Karpas-422 (cell line): ENCODE data around the gene LEMD3. TPM values are rescaled to one million over a fixed set of nuclear protein-coding genes. Genes with fewer than 3 reads are reported as not detected.

Experiments
- DNase-seq: peaks from one replicate; pipeline ENCODE4 v3.0.0-alpha.2; 2015
- H2AFZ ChIP-seq: fragments of 200-600 bp; sonication (generic); 2 replicates; pipeline ENCODE4 v1.6.1; 2014; ENCODE audit warnings: antibody characterized with exemption, low read length, mixed read lengths
- H3K27ac ChIP-seq: fragments of 200-600 bp; sonication (generic); 2 replicates; pipeline ENCODE4 v1.5.1; 2014; ENCODE audit warnings: mild to moderate bottlenecking, low read length, moderate library complexity
- H3K27me3 ChIP-seq: fragments of 200-600 bp; sonication (generic); 2 replicates; pipeline ENCODE4 v1.6.1; 2014; ENCODE audit warnings: low read length, mixed read lengths
- H3K36me3 ChIP-seq: fragments of 200-600 bp; sonication (generic); 2 replicates; pipeline ENCODE4 v1.6.1; 2014; ENCODE audit warnings: low read length, mixed read lengths; ENCODE audit not compliant: insufficient read depth
- H3K4me1 ChIP-seq: fragments of 200-600 bp; sonication (generic); 2 replicates; pipeline ENCODE4 v1.6.1; 2014; ENCODE audit warnings: mild to moderate bottlenecking, low read length, mixed read lengths
- H3K4me2 ChIP-seq: fragments of 200-600 bp; sonication (generic); 2 replicates; pipeline ENCODE4 v1.6.1; 2014; ENCODE audit warnings: low read length, low read depth, mild to moderate bottlenecking; ENCODE audit not compliant: poor library complexity, severe bottlenecking
- H3K4me3 ChIP-seq: fragments of 200-600 bp; sonication (generic); 2 replicates; pipeline ENCODE4 v1.5.1; 2014; ENCODE audit warnings: mild to moderate bottlenecking, antibody characterized with exemption, low read length, mixed read lengths
- H3K79me2 ChIP-seq: fragments of 200-600 bp; sonication (generic); 2 replicates; pipeline ENCODE4 v1.6.1; 2014; ENCODE audit warnings: mild to moderate bottlenecking, low read length, mixed read lengths
- H3K9ac ChIP-seq: fragments of 200-600 bp; sonication (generic); 2 replicates; pipeline ENCODE4 v1.6.0; 2014; ENCODE audit warnings: low read length
- H3K9me2 ChIP-seq: fragments of 200-600 bp; sonication (generic), shearing (Covaris generic); replicated peaks from 2 replicates; pipeline ENCODE4 v1.6.0; 2014; ENCODE audit warnings: mild to moderate bottlenecking, low read length, moderate library complexity; ENCODE audit not compliant: insufficient read depth
- H3K9me3 ChIP-seq: fragments of 300-700, 200-600 bp; sonication (generic); 2 replicates; pipeline ENCODE4 v1.6.1; 2014; ENCODE audit warnings: low read length, mixed read lengths
- H4K20me1 ChIP-seq: fragments of 200-600 bp; sonication (generic); 2 replicates; pipeline ENCODE4 v1.6.1; 2014; ENCODE audit warnings: mild to moderate bottlenecking, antibody characterized with exemption, low read length, low read depth; ENCODE audit not compliant: insufficient read depth
- total RNA-seq: library from RNA; depleted of rRNA; stranded (reverse); fragments of >200 nt; shearing (Covaris generic); gene quantifications from 2 replicates; pipeline ENCODE4 v1.2.3, GENCODE V29; 2014; ENCODE audit warnings: low replicate concordance

The LEMD3 gene
- total RNA-seq, 1 experiment from 2014 or later, result 35.6 TPM

DNA sequence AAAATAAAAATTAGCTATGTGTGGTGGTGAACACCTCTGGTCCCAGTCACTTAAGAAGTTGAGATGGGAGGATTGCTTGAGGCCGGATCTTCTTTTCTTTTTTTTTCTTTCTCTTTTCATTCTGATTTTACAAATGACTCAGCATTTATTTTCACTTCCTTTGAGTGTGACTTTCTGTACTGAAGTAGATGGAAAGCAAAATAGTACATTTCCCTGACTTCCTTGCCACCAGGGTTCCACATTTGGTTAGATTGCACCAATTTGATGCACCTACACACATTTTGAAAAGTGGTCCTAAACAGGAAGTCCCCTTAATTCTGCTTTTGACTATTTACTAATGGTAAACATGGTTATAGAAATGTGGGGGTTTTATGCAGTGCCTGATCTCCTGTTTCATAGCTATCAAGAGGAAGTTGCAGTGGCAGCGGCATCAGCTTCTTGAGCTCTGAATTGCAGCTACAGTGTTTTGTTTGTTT, 13.0 kb upstream of the LEMD3 start:
- DNase-seq, result peak; percentile 59
- Histone ChIP-seq H3K27me3 (no peaks in the 10 kb centered on the region), H3K4me1 (peaks cover 14% of the 10 kb centered on the region), H3K36me3 (no peaks in the 10 kb centered on the region), H3K79me2 (no peaks in the 10 kb centered on the region), H3K4me2 (peak overlapping the region; percentile 39), H3K4me3 (0 out of 2 replicates have a peak overlapping the region, but pooled peaks have one; percentile 6), H2AFZ (peak overlapping the region; percentile 84), H3K27ac (peak overlapping the region; percentile 10), H3K9me3 (no peaks in the 10 kb centered on the region), H3K9me2 (no peaks in the 10 kb centered on the region), H4K20me1 (no peaks in the 10 kb centered on the region), H3K9ac (0 out of 2 replicates have a peak overlapping the region, but pooled peaks have one; percentile 15)

DNA sequence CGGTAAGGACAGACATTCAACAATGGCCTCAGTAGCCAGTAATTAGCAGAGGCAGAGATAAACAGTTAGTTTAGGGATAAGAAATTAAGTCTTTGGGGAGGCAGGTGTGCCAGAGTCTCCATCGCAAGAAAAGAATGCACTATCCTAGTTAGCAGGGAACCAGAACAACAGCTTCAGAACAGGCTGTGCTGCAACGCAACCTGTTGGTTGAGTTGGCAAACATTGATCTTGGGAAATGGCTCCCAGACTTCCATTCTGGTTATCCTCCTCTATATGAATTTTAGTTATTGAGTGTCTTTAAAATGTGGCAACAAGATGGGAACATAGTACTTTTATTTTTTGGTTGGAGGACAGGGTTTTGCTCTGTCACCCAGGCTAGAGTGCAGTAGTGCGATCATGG, 12.3 kb upstream of the LEMD3 start:
- peak overlapping the region; percentile 84; the same call in 1 of the 2 replicates for H2AFZ ChIP-seq
- H3K9ac ChIP-seq, result no peak overlapping the region
- H3K4me3 ChIP-seq, result no peak overlapping the region
- H3K79me2 ChIP-seq, result no peaks in the 10 kb centered on the region
- no peak for DNase-seq
- H4K20me1 ChIP-seq, result no peaks in the 10 kb centered on the region
- H3K36me3 ChIP-seq, result no peaks in the 10 kb centered on the region
- H3K4me1 ChIP-seq, result peaks cover 14% of the 10 kb centered on the region
- no peak overlapping the region for H3K4me2 ChIP-seq
- H3K9me3 ChIP-seq, result no peaks in the 10 kb centered on the region
- H3K27ac ChIP-seq, result no peak overlapping the region
- no peaks in the 10 kb centered on the region for H3K9me2 ChIP-seq
- H3K27me3 ChIP-seq, result no peaks in the 10 kb centered on the region

DNA sequence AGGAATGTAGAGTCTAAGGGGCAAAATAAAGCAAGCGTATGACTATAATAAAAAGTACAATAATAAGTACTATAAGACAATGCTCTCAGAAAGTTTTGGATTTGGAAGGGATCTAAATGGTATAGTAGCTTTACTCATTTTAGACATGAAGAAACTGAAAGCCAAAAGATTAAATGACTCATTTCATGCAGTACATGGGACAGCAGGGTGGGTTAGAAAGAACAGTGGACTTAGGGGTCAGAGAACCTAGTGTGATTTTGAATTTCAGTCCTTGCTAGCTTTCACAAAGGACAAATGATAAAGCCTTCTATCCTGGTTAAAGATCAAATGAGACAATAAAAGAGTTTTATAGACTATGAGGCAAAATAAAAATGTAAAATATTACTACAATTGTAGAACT, 6.8 kb upstream of the LEMD3 start:
- H3K9me2 ChIP-seq, result no peaks in the 10 kb centered on the region
- no peak overlapping the region for H3K9ac ChIP-seq
- H2AFZ ChIP-seq, result no peak overlapping the region
- no peaks in the 10 kb centered on the region for H3K36me3 ChIP-seq
- H3K27me3 ChIP-seq, result no peaks in the 10 kb centered on the region
- no peaks in the 10 kb centered on the region for H4K20me1 ChIP-seq
- H3K4me1 ChIP-seq, result no peaks in the 10 kb centered on the region
- no peak overlapping the region for H3K4me2 ChIP-seq
- DNase-seq, result no peak
- no peak overlapping the region for H3K4me3 ChIP-seq
- no peaks in the 10 kb centered on the region for H3K79me2 ChIP-seq
- H3K9me3 ChIP-seq, result no peaks in the 10 kb centered on the region
- H3K27ac ChIP-seq, result no peak overlapping the region

DNA sequence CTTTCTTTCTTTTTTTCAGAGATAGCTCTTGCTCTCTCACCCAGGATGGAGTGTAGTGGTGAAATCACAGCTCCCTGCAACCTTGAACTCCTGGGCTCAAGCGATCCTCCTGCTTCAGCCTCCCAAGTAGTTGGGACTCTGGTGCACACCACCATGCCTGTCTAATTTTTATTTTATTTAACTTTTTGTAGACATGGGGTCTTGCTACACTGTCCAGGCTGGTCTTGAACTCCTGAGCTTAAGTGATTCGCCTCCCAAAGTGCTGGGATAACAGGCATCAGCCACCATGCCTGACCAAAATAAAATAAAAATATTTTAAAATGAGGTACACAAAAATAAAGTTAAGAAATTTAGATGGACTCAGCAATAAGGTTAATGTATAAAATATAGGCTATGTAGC, 5.1 kb upstream of the LEMD3 start:
- Histone ChIP-seq H3K9ac (no peak overlapping the region), H3K27me3 (no peaks in the 10 kb centered on the region), H3K4me2 (no peak overlapping the region), H3K4me1 (peaks cover 9% of the 10 kb centered on the region), H3K9me3 (no peaks in the 10 kb centered on the region), H3K79me2 (peaks cover 5% of the 10 kb centered on the region; the same call in 1 of the 2 replicates), H3K9me2 (no peaks in the 10 kb centered on the region), H2AFZ (no peak overlapping the region), H3K4me3 (no peak overlapping the region), H3K36me3 (no peaks in the 10 kb centered on the region), H4K20me1 (no peaks in the 10 kb centered on the region), H3K27ac (no peak overlapping the region)
- no peak for DNase-seq

DNA sequence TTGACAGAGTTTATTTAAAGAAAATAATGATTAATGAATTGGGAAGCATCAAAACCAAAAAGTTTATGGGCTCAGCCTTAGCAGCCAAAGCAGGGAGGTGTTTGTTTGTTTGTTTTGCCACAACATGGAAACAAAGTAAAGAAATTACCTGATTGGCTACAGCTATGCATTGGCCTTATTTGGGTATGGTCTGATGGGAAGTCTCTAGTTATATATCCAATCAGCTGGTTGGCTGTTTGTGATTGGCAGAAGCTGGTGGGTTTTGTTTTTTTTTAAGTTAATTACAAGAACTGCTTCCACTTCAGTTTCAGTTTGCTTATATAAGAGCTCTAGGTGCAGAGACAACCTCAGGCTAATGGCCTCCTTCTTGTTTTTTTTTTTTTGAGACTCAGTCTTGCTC, 4.6 kb upstream of the LEMD3 start:
- no peak for DNase-seq
- Histone ChIP-seq H3K27me3 (no peaks in the 10 kb centered on the region), H3K4me1 (peaks cover 9% of the 10 kb centered on the region), H3K9me2 (no peaks in the 10 kb centered on the region), H3K27ac (no peak overlapping the region), H3K36me3 (no peaks in the 10 kb centered on the region), H2AFZ (no peak overlapping the region), H3K79me2 (peaks cover 9% of the 10 kb centered on the region), H3K9ac (no peak overlapping the region), H4K20me1 (no peaks in the 10 kb centered on the region; the same call in 1 of the 2 replicates), H3K4me3 (no peak overlapping the region), H3K9me3 (no peaks in the 10 kb centered on the region), H3K4me2 (no peak overlapping the region)

DNA sequence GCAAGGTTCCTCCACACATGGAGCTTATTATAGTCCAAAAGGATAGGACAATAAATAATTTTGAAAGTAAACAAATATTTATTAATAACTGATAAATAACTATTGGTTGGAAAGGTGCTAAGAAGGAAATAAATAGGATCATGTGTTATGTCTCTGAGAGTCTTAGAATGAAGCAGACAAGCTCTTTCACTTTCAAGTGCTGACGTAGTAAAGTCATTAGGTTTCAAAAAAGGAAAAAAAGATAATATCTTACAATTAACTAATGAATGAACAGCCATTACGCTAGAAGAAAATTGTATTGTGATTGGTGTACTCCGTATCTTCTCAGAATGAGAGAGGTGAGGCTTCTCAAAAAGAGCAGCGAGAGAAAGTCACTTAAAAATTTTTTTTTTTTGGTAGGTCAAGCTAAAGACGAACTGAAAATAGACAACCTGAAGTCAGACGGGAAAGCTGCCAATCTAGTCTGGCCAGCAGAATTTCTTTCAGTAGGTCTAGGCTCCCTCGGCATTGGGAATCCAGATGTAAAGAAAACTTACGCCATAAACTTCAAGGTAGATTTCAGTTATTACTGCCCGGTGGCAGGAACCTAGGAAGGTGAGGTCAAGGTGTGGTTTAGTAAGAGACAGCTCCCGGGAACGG, 583 bp upstream of the LEMD3 start:
- Histone ChIP-seq H2AFZ (peak overlapping the region; percentile 99), H3K4me3 (peak overlapping the region; percentile 98), H3K4me2 (peak overlapping the region; percentile 99), H3K79me2 (peaks cover 49% of the 10 kb centered on the region), H3K27me3 (no peaks in the 10 kb centered on the region), H3K36me3 (peaks cover 9% of the 10 kb centered on the region; the same call in 1 of the 2 replicates), H3K27ac (no peak overlapping the region), H3K9ac (peak overlapping the region; percentile 98), H3K4me1 (peaks cover 38% of the 10 kb centered on the region), H3K9me3 (no peaks in the 10 kb centered on the region), H3K9me2 (no peaks in the 10 kb centered on the region), H4K20me1 (peaks cover 13% of the 10 kb centered on the region)
- no peak for DNase-seq

DNA sequence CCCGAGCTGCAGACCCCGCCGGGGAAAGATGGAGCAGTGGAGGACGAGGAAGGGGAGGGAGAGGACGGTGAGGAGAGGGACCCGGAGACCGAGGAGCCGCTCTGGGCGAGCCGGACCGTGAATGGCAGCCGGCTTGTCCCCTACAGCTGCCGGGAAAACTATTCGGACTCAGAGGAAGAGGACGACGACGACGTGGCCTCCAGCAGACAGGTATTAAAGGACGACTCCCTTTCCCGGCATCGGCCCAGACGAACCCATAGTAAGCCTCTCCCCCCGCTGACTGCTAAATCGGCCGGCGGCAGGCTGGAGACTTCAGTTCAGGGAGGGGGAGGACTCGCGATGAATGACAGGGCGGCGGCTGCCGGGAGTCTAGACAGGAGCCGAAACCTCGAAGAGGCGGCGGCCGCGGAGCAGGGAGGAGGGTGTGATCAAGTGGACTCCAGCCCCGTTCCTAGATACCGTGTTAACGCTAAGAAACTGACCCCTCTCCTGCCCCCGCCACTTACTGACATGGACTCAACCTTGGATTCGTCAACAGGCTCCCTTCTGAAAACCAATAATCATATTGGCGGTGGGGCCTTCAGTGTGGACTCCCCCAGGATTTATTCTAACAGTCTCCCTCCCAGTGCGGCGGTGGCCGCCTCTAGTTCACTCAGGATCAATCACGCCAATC, 962 bp downstream of the LEMD3 start:
- Histone ChIP-seq H3K4me2 (peak overlapping the region; percentile 99), H3K4me3 (peak overlapping the region; percentile 98), H3K9me2 (no peaks in the 10 kb centered on the region), H3K27me3 (no peaks in the 10 kb centered on the region), H3K36me3 (peaks cover 23% of the 10 kb centered on the region), H3K4me1 (peaks cover 48% of the 10 kb centered on the region), H2AFZ (no peak overlapping the region), H3K9ac (peak overlapping the region; percentile 98), H4K20me1 (peaks cover 13% of the 10 kb centered on the region), H3K9me3 (no peaks in the 10 kb centered on the region), H3K79me2 (peaks cover 65% of the 10 kb centered on the region), H3K27ac (no peak overlapping the region)
- DNase-seq, result peak; percentile 74

DNA sequence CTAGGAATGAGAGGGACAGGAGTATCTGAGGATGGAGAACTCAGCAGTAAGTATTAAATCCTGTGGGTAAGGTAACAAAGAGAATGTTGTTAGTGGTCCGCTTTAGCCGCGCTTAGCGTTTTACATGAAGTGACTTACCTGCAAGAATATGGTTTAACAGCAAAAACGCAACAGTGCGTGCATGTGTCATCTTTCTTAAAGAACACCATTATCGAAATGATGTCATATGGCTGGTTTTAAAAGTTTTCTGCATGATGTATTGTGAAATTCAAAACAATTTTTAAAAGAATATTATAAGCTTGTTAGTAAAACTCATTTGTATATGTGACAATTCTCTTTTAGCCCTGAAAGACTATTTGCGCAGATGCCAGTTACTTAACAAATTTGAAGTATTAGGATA, 1.7 kb downstream of the LEMD3 start:
- DNase-seq, result peak; percentile 49
- Histone ChIP-seq H3K27me3 (no peaks in the 10 kb centered on the region), H3K79me2 (peaks cover 72% of the 10 kb centered on the region), H3K9me3 (no peaks in the 10 kb centered on the region), H3K4me1 (peaks cover 48% of the 10 kb centered on the region), H2AFZ (no peak overlapping the region), H3K27ac (no peak overlapping the region), H4K20me1 (peaks cover 13% of the 10 kb centered on the region), H3K4me3 (peak overlapping the region; percentile 98), H3K4me2 (peak overlapping the region; percentile 99), H3K9ac (peak overlapping the region; percentile 98), H3K36me3 (peaks cover 31% of the 10 kb centered on the region), H3K9me2 (no peaks in the 10 kb centered on the region)
